GM19467 (cell line): ENCODE results near the gene BOD1.
"Not testable (repeated sequence)": the region's sequence is repeated elsewhere in the genome, so short reads cannot be mapped to it uniquely, and the experiment has no call there.

Source experiments
- ATAC-seq: cut with Tn5 transposase; IDR thresholded peaks from one replicate; pipeline ENCODE4 v1.9.1; 2021; ENCODE audit warnings: mild to moderate bottlenecking, moderate library complexity; ENCODE audit not compliant: unreplicated experiment

BOD1 gene

GRCh38 chr5:173620784-173621183 lies 4.3 kb upstream of the BOD1 start:
- ATAC-seq, result no peak

- no peak for ATAC-seq
These were observed 2.6 kb upstream of the BOD1 start for GRCh38 chr5:173618927-173619519.

GRCh38 chr5:173615884-173616576 lies 420 bp downstream of the BOD1 start:
- ATAC-seq, result peak; percentile 44

- ATAC-seq, result no peak
These were observed 1.9 kb downstream of the BOD1 start for GRCh38 chr5:173614591-173614990.

GRCh38 chr5:173613433-173614159 lies 2.9 kb downstream of the BOD1 start:
- no peak for ATAC-seq

GRCh38 chr5:173612948-173613347 lies 3.5 kb downstream of the BOD1 start:
- no peak for ATAC-seq

GRCh38 chr5:173611706-173612105 lies 4.7 kb downstream of the BOD1 start:
- ATAC-seq, result no peak

GRCh38 chr5:173604141-173604540 lies 12.3 kb downstream of the BOD1 start:
- ATAC-seq, result no peak

- no peak for ATAC-seq
These were observed 14.0 kb downstream of the BOD1 start for GRCh38 chr5:173602423-173602822.

GRCh38 chr5:173598686-173599085 lies 17.8 kb downstream of the BOD1 start:
- ATAC-seq, result no peak

- no peak for ATAC-seq
These were observed 19.1 kb downstream of the BOD1 start for GRCh38 chr5:173597304-173597703.

- ATAC-seq, result no peak
These were observed 20.6 kb downstream of the BOD1 start for GRCh38 chr5:173595841-173596240.

- no peak for ATAC-seq
These were observed 22.4 kb downstream of the BOD1 start for GRCh38 chr5:173594061-173594460.

GRCh38 chr5:173592050-173592669 lies 24.3 kb downstream of the BOD1 start:
- ATAC-seq, result no peak

GRCh38 chr5:173591056-173591514 lies 25.4 kb downstream of the BOD1 start:
- ATAC-seq, result no peak

- ATAC-seq, result no peak
These were observed 25.9 kb downstream of the BOD1 start for GRCh38 chr5:173590436-173591055.

GRCh38 chr5:173586133-173586532 lies 30.3 kb downstream of the BOD1 start:
- ATAC-seq, result not testable (repeated sequence)

GRCh38 chr5:173583346-173583745 lies 33.1 kb downstream of the BOD1 start:
- ATAC-seq, result no peak

GRCh38 chr5:173582216-173583111 lies 34.0 kb downstream of the BOD1 start:
- no peak for ATAC-seq
